ENCODE measurements around the gene YEATS4. TPM values are rescaled to one million over a fixed set of nuclear protein-coding genes. Genes with fewer than 3 reads are reported as not detected.

YEATS4 gene
- polyA plus RNA-seq, 2 of the 4 experiments (the other 2 are of a cell fraction), result 41.7 to 70.1 TPM

DNA sequence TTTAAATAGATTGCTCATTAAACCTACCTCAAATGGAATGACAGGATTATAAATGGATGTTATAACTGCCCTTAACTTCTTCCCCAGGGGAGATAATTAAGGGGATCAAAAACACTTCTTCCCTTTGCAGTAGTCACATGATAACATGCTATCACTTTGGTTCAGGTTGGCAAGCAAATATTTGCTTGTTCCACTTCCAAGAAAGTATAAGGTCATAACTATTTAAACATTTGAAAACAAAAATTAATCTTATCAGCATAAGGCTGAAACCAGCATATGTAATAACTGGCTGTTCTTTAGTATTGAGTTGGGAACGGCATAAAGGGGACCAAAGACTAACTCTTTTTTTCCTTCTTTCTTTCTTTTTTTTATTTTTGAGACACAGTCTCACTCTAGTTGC is 13.8 kb upstream of the YEATS4 start:
- Histone ChIP-seq H3K9me3 (no peaks in the 10 kb centered on the region), H3K4me1 (no peaks in the 10 kb centered on the region), H3K4me2 (no peak overlapping the region), H3K4me3 (no peak overlapping the region), H3K27ac (no peak overlapping the region)
- WGBS (ENCODE audit: missing lambda C conversion rate), result 51% methylated on average over 1 of the region's 1 CpG
- ATAC-seq, result no peak
- CTCF ChIA-PET, result no interaction called here
- no peak for FAIRE-seq
- POLR2A ChIA-PET, result no interaction called here
- TF ChIP-seq GATA3 (IDR thresholded peaks at IDR 0.05; ENCODE audit: borderline replicate concordance) (no peak), FOSB (CRISPR knock-in tag; IDR thresholded peaks at IDR 0.05) (no peak), RFX5 (IDR thresholded peaks at IDR 0.05) (no peak), TFCP2L1 (CRISPR knock-in tag; IDR thresholded peaks at IDR 0.05) (no peak), CHD4 (IDR thresholded peaks at IDR 0.05; ENCODE audit: borderline replicate concordance) (no peak), JUNB (IDR thresholded peaks at IDR 0.05) (no peak), ZC3H11A (IDR thresholded peaks at IDR 0.05) (no peak), HMGXB4 (CRISPR knock-in tag; IDR thresholded peaks at IDR 0.05; ENCODE audit: borderline replicate concordance) (no peak), CBX8 (IDR thresholded peaks at IDR 0.05) (no peak), CBX2 (IDR thresholded peaks at IDR 0.05; ENCODE audit: borderline replicate concordance, low read depth) (no peak), POLR2AphosphoS2 (conservative IDR thresholded peaks at IDR 0.05; ENCODE audit: low read length) (no peak)
- no peak for DNase-seq (ENCODE audit: low read depth in 1 of 2, low spot score in 1 of 2)

DNA sequence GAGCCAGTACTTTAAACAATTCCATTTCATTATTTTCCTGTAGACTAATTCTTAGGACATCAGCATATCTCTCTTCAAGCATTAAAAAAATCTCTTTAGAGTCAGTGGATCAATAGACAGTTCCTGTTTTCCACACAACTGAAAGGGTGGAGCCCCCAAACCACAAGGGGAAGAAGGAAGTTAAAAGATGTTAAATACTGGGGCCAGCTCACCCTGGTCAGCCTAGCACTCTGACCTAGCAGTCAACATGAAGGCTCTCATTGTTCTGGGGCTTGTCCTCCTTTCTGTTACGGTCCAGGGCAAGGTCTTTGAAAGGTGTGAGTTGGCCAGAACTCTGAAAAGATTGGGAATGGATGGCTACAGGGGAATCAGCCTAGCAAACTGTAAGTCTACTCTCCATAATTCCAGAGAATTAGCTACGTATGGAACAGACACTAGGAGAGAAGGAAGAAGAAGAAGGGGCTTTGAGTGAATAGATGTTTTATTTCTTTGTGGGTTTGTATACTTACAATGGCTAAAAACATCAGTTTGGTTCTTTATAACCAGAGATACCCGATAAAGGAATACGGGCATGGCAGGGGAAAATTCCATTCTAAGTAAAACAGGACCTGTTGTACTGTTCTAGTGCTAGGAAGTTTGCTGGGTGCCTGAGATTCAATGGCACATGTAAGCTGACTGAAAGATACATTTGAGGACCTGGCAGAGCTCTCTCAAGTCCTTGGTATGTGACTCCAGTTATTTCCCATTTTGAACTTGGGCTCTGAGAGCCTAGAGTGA is 11.2 kb upstream of the YEATS4 start, which contains the start of gene LYZ:
Gene LYZ (plus strand): TSS at position 220 of the 777 bp plus-strand sequence. CDS start 28 bp downstream, at position 248.
- CTCF ChIA-PET, result interaction anchor here (0.7 to 2.8 kb wide), 3 partner anchors 8 to 1064 kb away, joined by 3 to 8 read pairs (median 6); no protein-coding TSS in a partner anchor

GRCh38 chr12:69350002-69350626 is 9.4 kb upstream of the YEATS4 start:
- no peak overlapping the region for H3K4me3 ChIP-seq
- TF ChIP-seq, protein P1, sequence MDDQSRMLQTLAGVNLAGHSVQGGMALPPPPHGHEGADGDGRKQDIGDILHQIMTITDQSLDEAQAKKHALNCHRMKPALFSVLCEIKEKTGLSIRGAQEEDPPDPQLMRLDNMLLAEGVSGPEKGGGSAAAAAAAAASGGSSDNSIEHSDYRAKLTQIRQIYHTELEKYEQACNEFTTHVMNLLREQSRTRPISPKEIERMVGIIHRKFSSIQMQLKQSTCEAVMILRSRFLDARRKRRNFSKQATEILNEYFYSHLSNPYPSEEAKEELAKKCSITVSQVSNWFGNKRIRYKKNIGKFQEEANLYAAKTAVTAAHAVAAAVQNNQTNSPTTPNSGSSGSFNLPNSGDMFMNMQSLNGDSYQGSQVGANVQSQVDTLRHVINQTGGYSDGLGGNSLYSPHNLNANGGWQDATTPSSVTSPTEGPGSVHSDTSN (IDR thresholded peaks at IDR 0.05), result no peak
- TF ChIP-seq NFE2L2 (conservative IDR thresholded peaks at IDR 0.05; ENCODE audit: low read length) (no peak), HDAC2 (IDR thresholded peaks at IDR 0.05) (no peak), GATA3 (IDR thresholded peaks at IDR 0.05; ENCODE audit: borderline replicate concordance) (no peak), BHLHE40 (IDR thresholded peaks at IDR 0.05; ENCODE audit: low read depth, low read length) (no peak), FOSL2 (IDR thresholded peaks at IDR 0.05) (no peak), FOSL2 (CRISPR knock-in tag; IDR thresholded peaks at IDR 0.05) (no peak), RARB (CRISPR knock-in tag; IDR thresholded peaks at IDR 0.05) (no peak), TP53 (CRISPR knock-in tag; IDR thresholded peaks at IDR 0.05) (no peak), TFCP2L1 (CRISPR knock-in tag; IDR thresholded peaks at IDR 0.05) (no peak), ELK1 (IDR thresholded peaks at IDR 0.05; ENCODE audit: low read depth, low read length) (no peak), NPAS2 (CRISPR knock-in tag; IDR thresholded peaks at IDR 0.05; ENCODE audit: borderline replicate concordance) (no peak), SREBF2 (IDR thresholded peaks at IDR 0.05) (no peak), RAD21 (conservative IDR thresholded peaks at IDR 0.05 in 1 of 2, IDR thresholded peaks at IDR 0.05 in 1 of 2) (no peak), KDM1A (IDR thresholded peaks at IDR 0.05; ENCODE audit: low read depth) (no peak), RCOR1 (IDR thresholded peaks at IDR 0.05; ENCODE audit: low read depth, low read length) (no peak), ESRRA (IDR thresholded peaks at IDR 0.05; ENCODE audit: borderline replicate concordance, low read length) (no peak), JUNB (IDR thresholded peaks at IDR 0.05) (no peak), ZC3H11A (IDR thresholded peaks at IDR 0.05) (no peak)
- no peaks in the 10 kb centered on the region for H3K9me3 ChIP-seq
- POLR2A ChIA-PET, result no interaction called here
- WGBS (ENCODE audit: missing lambda C conversion rate), result 57% methylated on average over 2 of the region's 2 CpGs
- DNase-seq (ENCODE audit: low read depth in 1 of 2, low spot score in 1 of 2), result no peak
- H3K4me2 ChIP-seq, result no peak overlapping the region
- no peak for ATAC-seq
- H3K27ac ChIP-seq, result no peak overlapping the region
- no peaks in the 10 kb centered on the region for H3K4me1 ChIP-seq
- CTCF ChIA-PET, result interaction anchor here (2.8 kb wide), 1 partner anchor 290 kb away, joined by 8 read pairs; no protein-coding TSS in a partner anchor
- FAIRE-seq, result no peak

More for the DNA sequence above, 11.2 kb upstream of the YEATS4 start, which contains the start of gene LYZ:
- ATAC-seq, result no peak
- FAIRE-seq, result no peak
- 76% methylated on average over 4 of the region's 4 CpGs for WGBS (ENCODE audit: missing lambda C conversion rate)
- Histone ChIP-seq H3K27ac (no peak within 1 kb of the TSS), H3K9me3 (no peaks in the 10 kb centered on the region), H3K4me2 (no peak within 1 kb of the TSS), H3K4me3 (no peak within 1 kb of the TSS), H3K4me1 (no peaks in the 10 kb centered on the region)
- no peak for TF ChIP-seq KDM5A (IDR thresholded peaks at IDR 0.05)
- TF ChIP-seq HDAC2 (IDR thresholded peaks at IDR 0.05), result no peak
- no peak for TF ChIP-seq CHD2 (IDR thresholded peaks at IDR 0.05; ENCODE audit: low read length, partially characterized antibody)
- no peak for TF ChIP-seq TP53 (CRISPR knock-in tag; IDR thresholded peaks at IDR 0.05)
- POLR2A ChIA-PET, result no interaction called here
- no peak for DNase-seq (ENCODE audit: low read depth in 1 of 2, low spot score in 1 of 2)

Data from A549 (cell line).